C4-2B (cell line): ENCODE data around the gene TCF4.

Source experiments
- CTCF ChIP-seq: fragments of 450-650 bp; conservative IDR thresholded peaks from 2 replicates; pipeline ENCODE4 v1.5.1; 2017; ENCODE audit warnings: mild to moderate bottlenecking
- ZFX ChIP-seq: fragments of 450-650 bp; IDR thresholded peaks from 2 replicates; pipeline ENCODE4 v1.6.1; 2017

- TF ChIP-seq CTCF (no peak), ZFX (no peak)
These were observed 152.4 kb downstream of the TCF4 start for GRCh38 chr18:55435592-55435991.
